GM20431 (cell line): ENCODE measurements around the gene DYNC2LI1.

ENCODE experiments used
- in situ Hi-C: fragments of 300-500 bp; cut with MseI, MboI; formaldehyde crosslinking; loops from one replicate; pipeline ENCODE4 v1.15.0; 2020; ENCODE audit warnings: low sequenced_read_pairs; ENCODE audit not compliant: unreplicated experiment

Gene DYNC2LI1

GRCh38 chr2:43759195-43759594 lies 14.6 kb upstream of the DYNC2LI1 start:
- in situ Hi-C loops = no loop called here

GRCh38 chr2:43762286-43762685 lies 11.6 kb upstream of the DYNC2LI1 start:
- in situ Hi-C loops = no loop called here

- in situ Hi-C loops = no loop called here
Observed at GRCh38 chr2:43763091-43763490, 10.7 kb upstream of the DYNC2LI1 start.

- in situ Hi-C loops = no loop called here
Observed at GRCh38 chr2:43764086-43764705, 9.6 kb upstream of the DYNC2LI1 start.

GRCh38 chr2:43766006-43766405 lies 7.8 kb upstream of the DYNC2LI1 start:
- in situ Hi-C loops = no loop called here

GRCh38 chr2:43774617-43775016 lies 778 bp downstream of the DYNC2LI1 start:
- in situ Hi-C loops = no loop called here

GRCh38 chr2:43776324-43776723 lies 2.5 kb downstream of the DYNC2LI1 start:
- in situ Hi-C loops = no loop called here

GRCh38 chr2:43777306-43777926 lies 3.6 kb downstream of the DYNC2LI1 start:
- in situ Hi-C loops = no loop called here

GRCh38 chr2:43778233-43778632 lies 4.4 kb downstream of the DYNC2LI1 start:
- in situ Hi-C loops = no loop called here

GRCh38 chr2:43787895-43788294 lies 14.1 kb downstream of the DYNC2LI1 start:
- in situ Hi-C loops = no loop called here

- in situ Hi-C loops = no loop called here
Observed at GRCh38 chr2:43788646-43789045, 14.8 kb downstream of the DYNC2LI1 start.

- in situ Hi-C loops = no loop called here
Observed at GRCh38 chr2:43790147-43790546, 16.3 kb downstream of the DYNC2LI1 start.

GRCh38 chr2:43791035-43791765 lies 17.4 kb downstream of the DYNC2LI1 start:
- in situ Hi-C loops = no loop called here

GRCh38 chr2:43792653-43793052 lies 18.8 kb downstream of the DYNC2LI1 start:
- in situ Hi-C loops = no loop called here

GRCh38 chr2:43794956-43795355 lies 21.1 kb downstream of the DYNC2LI1 start:
- in situ Hi-C loops = no loop called here

GRCh38 chr2:43796206-43796605 lies 22.4 kb downstream of the DYNC2LI1 start:
- in situ Hi-C loops = no loop called here

GRCh38 chr2:43798300-43798699 lies 24.5 kb downstream of the DYNC2LI1 start:
- in situ Hi-C loops = no loop called here

- in situ Hi-C loops = no loop called here
Observed at GRCh38 chr2:43800894-43801293, 27.1 kb downstream of the DYNC2LI1 start.

GRCh38 chr2:43802135-43802534 lies 28.3 kb downstream of the DYNC2LI1 start:
- in situ Hi-C loops = no loop called here

GRCh38 chr2:43803113-43803512 lies 29.3 kb downstream of the DYNC2LI1 start:
- in situ Hi-C loops = no loop called here

- in situ Hi-C loops = no loop called here
Observed at GRCh38 chr2:43806719-43807031, 32.8 kb downstream of the DYNC2LI1 start.

- in situ Hi-C loops = no loop called here
Observed at GRCh38 chr2:43810452-43810851, 36.6 kb downstream of the DYNC2LI1 start.
